ENCODE data around the gene ZNF90. TPM values are rescaled to one million over a fixed set of nuclear protein-coding genes. Genes with fewer than 3 reads are reported as not detected.

The ZNF90 gene
- total and polyA plus RNA-seq, 2 of the 8 experiments (the other 6 are each of a cell fraction or from before 2014, with no cell fraction given): 41.2 to 114 TPM

DNA sequence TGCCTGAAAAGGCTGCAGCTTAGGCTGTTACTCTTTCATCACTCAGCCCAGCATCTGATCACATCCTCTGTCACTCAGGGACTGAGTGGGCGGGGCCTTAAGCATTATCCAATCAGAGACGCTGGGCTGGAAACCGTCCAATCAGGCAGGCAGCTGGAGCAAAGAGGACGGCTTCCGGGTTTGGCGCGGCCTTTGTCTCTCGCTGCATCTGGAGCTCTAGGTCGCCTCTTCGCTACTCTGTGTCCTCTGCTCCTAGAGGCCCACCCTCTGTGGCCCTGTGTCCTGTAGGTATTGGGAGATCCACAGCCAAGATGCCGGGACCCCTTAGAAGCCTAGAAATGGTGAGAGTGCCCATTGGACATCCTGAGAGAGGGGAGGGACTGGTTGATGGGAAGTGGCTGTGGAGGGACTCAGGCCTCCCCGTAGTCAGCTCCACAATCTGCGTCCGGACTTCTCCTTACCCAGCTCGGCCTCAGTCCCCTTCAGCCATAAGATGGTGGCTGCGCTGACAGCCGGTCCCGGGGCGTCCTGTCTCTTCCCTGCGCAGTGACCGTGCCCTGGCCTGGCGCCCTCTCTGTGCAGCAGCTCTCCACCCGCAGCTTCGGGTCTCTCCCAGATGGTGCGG, 89.3 kb downstream of the ZNF90 start, which contains the start of gene ZNF486:
ZNF486 (plus strand) TSS at position 195 of the 625 bp plus-strand sequence; CDS start at position 312, 117 bp downstream.
- no peaks in the 10 kb centered on the region; the same call in 1 of the 2 replicates for H3K79me1 ChIP-seq (ENCODE audit: low read depth, low read length)
- 0 out of 2 replicates have a peak within 1 kb of the TSS, but pooled peaks have one; percentile 10 for H2AFZ ChIP-seq (ENCODE audit: low read length)
- DNase-seq (ENCODE audit: low read depth in 1 of 2, low spot score in 2 of 2) (peak; percentile 89 to 95), FAIRE-seq (peak; percentile 82)
- peak within 1 kb of the TSS; percentile 62 to 66 for H3K4me2 ChIP-seq (ENCODE audit: insufficient read depth in 1 of 2, low read depth in 2 of 2, low read length in 2 of 2)
- H3K56ac ChIP-seq (replicated peaks; ENCODE audit: insufficient read length, low read depth, low read length): peak within 1 kb of the TSS; percentile 83
- peaks cover 0 to 5% (median 0%) of the 10 kb centered on the region in 4 experiments; a peak in 1 of 7 replicates for H3K4me1 ChIP-seq (replicated peaks in 1 of 4; ENCODE audit: control insufficient read depth in 3 of 4, insufficient read depth in 4 of 4, low read length in 3 of 4)
- H3K14ac ChIP-seq (ENCODE audit: insufficient read length): no peak within 1 kb of the TSS
- H3K4ac ChIP-seq (replicated peaks; ENCODE audit: insufficient read length, low read depth, low read length): no peak within 1 kb of the TSS
- ChIA-PET POLR2A (ENCODE audit: partially characterized antibody) (interaction anchor here (0.8 to 3.9 kb wide), 30 partner anchors 8 to 498 kb away, joined by 3 to 21 read pairs (median 5); partner anchors contain the start of genes ZNF101 and ZNF90), CTCF (ENCODE audit: partially characterized antibody) (interaction anchor here (0.9 to 1.9 kb wide), 3 partner anchors 14 to 169 kb away, joined by 3 to 9 read pairs (median 3); no protein-coding TSS in a partner anchor)
- no peak within 1 kb of the TSS; the same call in 1 of the 2 replicates for H2BK12ac ChIP-seq (ENCODE audit: low read depth, low read length)
- H4K5ac ChIP-seq (ENCODE audit: insufficient read length, low read depth, low read length): peak within 1 kb of the TSS; percentile 38
- H2BK20ac ChIP-seq (ENCODE audit: low read length): 0 out of 2 replicates have a peak within 1 kb of the TSS, but pooled peaks have one; percentile 82
- no peak within 1 kb of the TSS for H4K91ac ChIP-seq (replicated peaks; ENCODE audit: insufficient read length, low read length)
- no peak within 1 kb of the TSS for H2BK120ac ChIP-seq (replicated peaks; ENCODE audit: low read depth, low read length)
- peak within 1 kb of the TSS; percentile 65; the same call in 1 of the 2 replicates for H3K18ac ChIP-seq (ENCODE audit: extremely low read depth, low read length)
- no peak within 1 kb of the TSS; the same call in 1 of the 2 replicates for H2BK15ac ChIP-seq (ENCODE audit: low read length)
- peak within 1 kb of the TSS; percentile 96 for H2BK5ac ChIP-seq (ENCODE audit: low read depth, low read length)
- peaks cover 0 to 18% (median 7%) of the 10 kb centered on the region in 4 experiments; a peak in 6 of 8 replicates for H3K36me3 ChIP-seq (ENCODE audit: control insufficient read depth in 2 of 4, insufficient read depth in 4 of 4, low read length in 3 of 4)
- peak within 1 kb of the TSS; percentile 93; the same call in 1 of the 2 replicates for H4K8ac ChIP-seq (ENCODE audit: extremely low read depth, insufficient read depth, low read length)
- H3K23me2 ChIP-seq (ENCODE audit: low read depth, low read length): no peaks in the 10 kb centered on the region
- H3K27me3 ChIP-seq (replicated peaks in 1 of 4; ENCODE audit: control insufficient read depth in 3 of 4, extremely low read depth in 1 of 4, insufficient read depth in 3 of 4, low read length in 3 of 4): no peaks in the 10 kb centered on the region
- peak within 1 kb of the TSS; percentile 69 to 92 (median 84) for H3K9ac ChIP-seq (replicated peaks in 1 of 4; ENCODE audit: extremely low read depth in 1 of 4, low read depth in 3 of 4, low read length in 3 of 4)
- H2AK5ac ChIP-seq (ENCODE audit: low read depth, low read length): no peak within 1 kb of the TSS
- 2% methylated on average over 25 of the region's 25 CpGs; no CpG with 5 or more reads in 1 of the 2 experiments for WGBS, 2 experiments (ENCODE audit: extremely low coverage in 1 of 2, insufficient coverage in 1 of 2, insufficient read length in 1 of 2, insufficient replicate concordance in 2 of 2, low coverage in 1 of 2, low lambda C conversion rate in 2 of 2, missing lambda C conversion rate in 1 of 2)
- H3K27ac ChIP-seq (ENCODE audit: low read depth, low read length): peak within 1 kb of the TSS; percentile 80
- H3K9me3 ChIP-seq (ENCODE audit: insufficient read depth in 2 of 2, low read depth in 1 of 2, low read length in 1 of 2): no peaks in the 10 kb centered on the region
- H3K79me2 ChIP-seq (ENCODE audit: control insufficient read depth in 1 of 2, insufficient read depth in 2 of 2, low read length in 2 of 2): peaks cover 3 to 43% of the 10 kb centered on the region in 2 experiments; a peak in 3 of 4 replicates
- no peak within 1 kb of the TSS for H3K23ac ChIP-seq (ENCODE audit: insufficient read length)
- peak within 1 kb of the TSS; percentile 70 to 94 (median 82) for H3K4me3 ChIP-seq (ENCODE audit: extremely low read depth in 1 of 4, insufficient read depth in 2 of 4, low read depth in 3 of 4, low read length in 4 of 4)
- H4K20me1 ChIP-seq (replicated peaks in 1 of 2; ENCODE audit: control insufficient read depth in 1 of 2, insufficient read depth in 2 of 2, low read length in 2 of 2): no peaks in the 10 kb centered on the region
- TF ChIP-seq EGR1 (IDR thresholded peaks at IDR 0.05; ENCODE audit: borderline replicate concordance, low read depth, low read length) (no peak), ASH2L (IDR thresholded peaks at IDR 0.05; ENCODE audit: low read length) (peak; percentile 73), PHF8 (conservative IDR thresholded peaks at IDR 0.05; ENCODE audit: low read depth, low read length) (peak; percentile 85), TBP (IDR thresholded peaks at IDR 0.05; ENCODE audit: low read depth, low read length) (peak; percentile 94), CHD2 (IDR thresholded peaks at IDR 0.05; ENCODE audit: low read length) (peak; percentile 72), TAF1 (IDR thresholded peaks at IDR 0.05; ENCODE audit: low read depth, low read length) (peak; percentile 96), SAP30 (IDR thresholded peaks at IDR 0.05; ENCODE audit: insufficient read depth, insufficient replicate concordance, low read length) (peak; percentile 83), CBX5 (IDR thresholded peaks at IDR 0.05; ENCODE audit: low read depth, low read length) (no peak), GABPA (IDR thresholded peaks at IDR 0.05; ENCODE audit: borderline replicate concordance, insufficient read depth, low read length) (no peak), BCL11A (IDR thresholded peaks at IDR 0.05; ENCODE audit: low read depth in 2 of 2, low read length in 2 of 2) (no peak), SIX5 (IDR thresholded peaks at IDR 0.05; ENCODE audit: low read depth, low read length) (no peak)
